H1 (cell line): ENCODE measurements around the gene GMPR2. TPM values are rescaled to one million over a fixed set of nuclear protein-coding genes. Genes with fewer than 3 reads are reported as not detected.
A peak's percentile ranks its signal among the peaks of the same experiment; 100 is the strongest.

ENCODE experiments used
- CTCF ChIA-PET: fragments of 300-600 bp; sonication (Branson Sonifier 250); formaldehyde crosslinking; loops from one replicate; lab custom pipeline; 2021; ENCODE audit not compliant: partially characterized antibody; lab: Charles Lee
- POLR2A ChIA-PET: fragments of 300-600 bp; sonication (Branson Sonifier 250); formaldehyde crosslinking; loops from one replicate; lab custom pipeline; 2021; ENCODE audit warnings: inconsistent platforms; ENCODE audit not compliant: partially characterized antibody; lab: Charles Lee
- DNase-seq, 2 experiments: peaks; one replicate each; pipeline versions ENCODE4 v3.0.0 to v3.0.0-alpha.2; 2010 to 2022; ENCODE audit warnings: low spot score in 2 of 2, low read depth in 1 of 2, mixed read lengths in 1 of 2
- FAIRE-seq: peaks from 2 replicates; lab custom pipeline; 2011; peaks lifted over from hg19 to GRCh38; lab: Jason Lieb, UNC
- H2AFZ ChIP-seq: 2 replicates; pipeline ENCODE4 v1.8.1; 2012; ENCODE audit warnings: low read length, inconsistent platforms
- H2AK5ac ChIP-seq: 2 replicates; pipeline ENCODE4 v1.6.1; 2013; ENCODE audit warnings: low read depth, low read length
- H2BK120ac ChIP-seq: replicated peaks from 2 replicates; pipeline ENCODE3; 2013; ENCODE audit warnings: low read depth, low read length, inconsistent platforms
- H2BK12ac ChIP-seq: 2 replicates; pipeline ENCODE4 v1.6.1; 2013; ENCODE audit warnings: low read depth, low read length
- H2BK15ac ChIP-seq: 2 replicates; pipeline ENCODE4 v1.6.1; 2013; ENCODE audit warnings: low read length
- H2BK20ac ChIP-seq: 2 replicates; pipeline ENCODE4 v1.6.1; 2013; ENCODE audit warnings: low read length
- H2BK5ac ChIP-seq: 2 replicates; pipeline ENCODE4 v1.6.1; 2013; ENCODE audit warnings: low read depth, low read length
- H3K14ac ChIP-seq: 2 replicates; pipeline ENCODE4 v1.6.1; 2013; ENCODE audit warnings: inconsistent platforms; ENCODE audit not compliant: insufficient read length
- H3K18ac ChIP-seq: 2 replicates; pipeline ENCODE4 v1.6.1; 2013; ENCODE audit warnings: low read length; ENCODE audit errors: extremely low read depth
- H3K23ac ChIP-seq: 2 replicates; pipeline ENCODE4 v1.6.1; 2013; ENCODE audit warnings: inconsistent platforms; ENCODE audit not compliant: insufficient read length
- H3K23me2 ChIP-seq: 2 replicates; pipeline ENCODE4 v1.6.1; 2013; ENCODE audit warnings: low read depth, low read length
- H3K27ac ChIP-seq: 2 replicates; pipeline ENCODE4 v1.6.1; 2011; ENCODE audit warnings: low read depth, low read length, inconsistent platforms
- H3K27me3 ChIP-seq, 4 experiments: replicated peaks in 1 of 4; 1 replicate in 1 of 4; 2 replicates in 3 of 4; pipeline versions ENCODE4 v1.6.1 to v1.8.1; 2011 to 2013; ENCODE audit warnings: low read length in 3 of 4, mild to moderate bottlenecking in 3 of 4, inconsistent platforms in 2 of 4, mixed read lengths in 2 of 4, moderate library complexity in 1 of 4; ENCODE audit not compliant: control insufficient read depth in 3 of 4, insufficient read depth in 3 of 4; ENCODE audit errors: extremely low read depth in 1 of 4
- H3K36me3 ChIP-seq, 4 experiments: 2 replicates each; pipeline versions ENCODE4 v1.6.1 to v1.8.1; 2011 to 2013; ENCODE audit warnings: mild to moderate bottlenecking in 4 of 4, low read length in 3 of 4, moderate library complexity in 2 of 4, control low read depth in 1 of 4, inconsistent platforms in 1 of 4; ENCODE audit not compliant: insufficient read depth in 4 of 4, control insufficient read depth in 2 of 4
- H3K4ac ChIP-seq: replicated peaks from 2 replicates; pipeline ENCODE3; 2013; ENCODE audit warnings: low read length, low read depth, mixed read lengths, inconsistent platforms; ENCODE audit not compliant: insufficient read length
- H3K4me1 ChIP-seq, 4 experiments: replicated peaks in 1 of 4; 1 replicate in 1 of 4; 2 replicates in 3 of 4; pipeline versions ENCODE4 v1.6.1 to v1.8.1; 2011 to 2013; ENCODE audit warnings: low read length in 3 of 4, inconsistent platforms in 2 of 4, mixed read lengths in 1 of 4; ENCODE audit not compliant: insufficient read depth in 4 of 4, control insufficient read depth in 3 of 4
- H3K4me2 ChIP-seq, 2 experiments: 2 replicates each; pipeline versions ENCODE4 v1.6.1 to v1.8.1; 2011 to 2013; ENCODE audit warnings: low read depth in 2 of 2, low read length in 2 of 2, control low read depth in 1 of 2, inconsistent platforms in 1 of 2, mild to moderate bottlenecking in 1 of 2; ENCODE audit not compliant: insufficient read depth in 1 of 2
- H3K4me3 ChIP-seq, 4 experiments: fragments of 200-600, 300-600 bp in 1 of 4; sonication (generic), shearing (Covaris generic), sonication (Bioruptor Twin) in 1 of 4; 2 replicates each; pipeline versions ENCODE4 v1.5.1 to v1.8.1; 2011 to 2016; ENCODE audit warnings: low read length in 4 of 4, low read depth in 3 of 4, control low read depth in 2 of 4, inconsistent platforms in 2 of 4, mild to moderate bottlenecking in 2 of 4, mixed read lengths in 1 of 4, moderate library complexity in 1 of 4; ENCODE audit not compliant: insufficient read depth in 2 of 4; ENCODE audit errors: extremely low read depth in 1 of 4
- H3K56ac ChIP-seq: replicated peaks from 2 replicates; pipeline ENCODE3; 2013; ENCODE audit warnings: low read depth, mild to moderate bottlenecking, mixed read lengths, low read length, inconsistent platforms; ENCODE audit not compliant: insufficient read length
- H3K79me1 ChIP-seq: 2 replicates; pipeline ENCODE4 v1.6.1; 2013; ENCODE audit warnings: low read depth, low read length, control low read depth
- H3K79me2 ChIP-seq, 2 experiments: 2 replicates each; pipeline versions ENCODE4 v1.6.1 to v1.8.1; 2012 to 2013; ENCODE audit warnings: low read length in 2 of 2, mild to moderate bottlenecking in 2 of 2, inconsistent platforms in 1 of 2; ENCODE audit not compliant: insufficient read depth in 2 of 2, control insufficient read depth in 1 of 2
- H3K9ac ChIP-seq, 4 experiments: replicated peaks in 1 of 4; 1 replicate in 1 of 4; 2 replicates in 3 of 4; pipeline versions ENCODE4 v1.6.1 to v1.8.1; 2011 to 2013; ENCODE audit warnings: low read depth in 3 of 4, low read length in 3 of 4, control low read depth in 2 of 4, mild to moderate bottlenecking in 2 of 4, moderate library complexity in 2 of 4, inconsistent platforms in 1 of 4; ENCODE audit errors: extremely low read depth in 1 of 4
- H3K9me3 ChIP-seq, 2 experiments: 2 replicates each; pipeline versions ENCODE4 v1.6.1 to v1.8.1; 2012 to 2013; ENCODE audit warnings: mild to moderate bottlenecking in 2 of 2, moderate library complexity in 2 of 2, control low read depth in 1 of 2, inconsistent platforms in 1 of 2, low read depth in 1 of 2, low read length in 1 of 2, mixed read lengths in 1 of 2; ENCODE audit not compliant: insufficient read depth in 2 of 2
- H4K20me1 ChIP-seq, 2 experiments: replicated peaks in 1 of 2; 2 replicates each; pipeline versions ENCODE3 to v1.8.1; 2011 to 2013; ENCODE audit warnings: inconsistent platforms in 2 of 2, low read length in 2 of 2, mild to moderate bottlenecking in 1 of 2; ENCODE audit not compliant: insufficient read depth in 2 of 2, control insufficient read depth in 1 of 2
- H4K5ac ChIP-seq: 2 replicates; pipeline ENCODE4 v1.6.1; 2013; ENCODE audit warnings: low read length, low read depth, mixed read lengths, inconsistent platforms; ENCODE audit not compliant: insufficient read length
- H4K8ac ChIP-seq: 2 replicates; pipeline ENCODE4 v1.8.0; 2013; ENCODE audit warnings: mild to moderate bottlenecking, moderate library complexity, low read length, inconsistent platforms; ENCODE audit not compliant: insufficient read depth; ENCODE audit errors: extremely low read depth
- H4K91ac ChIP-seq: replicated peaks from 2 replicates; pipeline ENCODE3; 2013; ENCODE audit warnings: low read length, mixed read lengths, inconsistent platforms; ENCODE audit not compliant: insufficient read length
- ATF2 ChIP-seq: IDR thresholded peaks from 2 replicates; pipeline ENCODE4 v1.6.1; 2012; ENCODE audit warnings: low read length, inconsistent platforms
- BRCA1 ChIP-seq: IDR thresholded peaks from 2 replicates; pipeline ENCODE4 v1.6.1; 2012; ENCODE audit warnings: low read depth, low read length, improper control_type of control experiment
- CHD2 ChIP-seq: IDR thresholded peaks from 2 replicates; pipeline ENCODE4 v1.6.1; 2012; ENCODE audit warnings: low read length, improper control_type of control experiment
- POU5F1 ChIP-seq: IDR thresholded peaks from 2 replicates; pipeline ENCODE4 v1.6.1; 2011; ENCODE audit warnings: low read depth, mild to moderate bottlenecking, low read length, moderate library complexity
- WGBS, 2 experiments: shearing (Covaris generic) in 1 of 2; methylation state at CpG; one replicate each; pipeline versions ENCODE4 v1.1.6 to v1.1.7; 2013 to 2015; ENCODE audit warnings: low lambda C conversion rate in 2 of 2, mixed read lengths in 2 of 2, inconsistent platforms in 1 of 2, low coverage in 1 of 2, missing lambda C conversion rate in 1 of 2; ENCODE audit not compliant: insufficient replicate concordance in 2 of 2, insufficient coverage in 1 of 2, insufficient read length in 1 of 2; ENCODE audit errors: extremely low coverage in 1 of 2, missing lambda C conversion rate in 1 of 2; 5-methylcytosine and 5-hydroxymethylcytosine counted together
- long read RNA-seq, 2 experiments: library from RNA in 1 of 2; library from capped mRNA in 1 of 2; stranded (forward); transcript quantifications; one replicate each; pipeline ENCODE4 v2.0.0, GENCODE V29; 2021; ENCODE audit warnings: inconsistent platforms in 1 of 2
- polyA minus RNA-seq, 3 experiments: library from RNA; depleted of rRNA, polyadenylated mRNA; stranded (reverse); fragments of >200 nt; gene quantifications; 1 replicate in 2 of 3; 2 replicates in 1 of 3; pipeline ENCODE4 v1.2.3, GENCODE V29; 2011
- polyA plus RNA-seq, 7 experiments: library from polyadenylated mRNA; depleted of rRNA in 3 of 7; stranded (reverse) in 5 of 7; unstranded in 2 of 7; fragments of >200 nt in 5 of 7; fragments of 200-250 nt in 2 of 7; gene quantifications; 1 replicate in 5 of 7; 2 replicates in 1 of 7; 4 replicates in 1 of 7; pipeline versions ENCODE4 v1.2.1 to v1.2.3, GENCODE V29; 2011 to 2013; ENCODE audit warnings: missing spikeins in 2 of 7, mixed read lengths in 2 of 7
- total RNA-seq: library from RNA; stranded (reverse); fragmentation: NEBNext Ultra II Directional; extraction: Animal tissue kit (Norgen Biotek cat#: 25700); gene quantifications from 2 replicates; pipeline ENCODE4 v1.2.1, GENCODE V29; 2021

GMPR2 gene
- total RNA-seq (85.3 and 88.3 TPM in 2 replicates), polyA plus RNA-seq (2011; rRNA removed) (52.9 and 61.6 TPM in 2 replicates), polyA minus RNA-seq (2011; rRNA and poly(A)+ RNA removed) (71.1 and 110 TPM in 2 replicates)
- 84.7 TPM for polyA plus RNA-seq (2011; cell fraction: cytosol; rRNA removed)
- polyA plus RNA-seq (2011; cell fraction: nucleus; rRNA removed), result 82.6 TPM
- polyA plus RNA-seq (2012, experiment 1 of 2), result 91.9 to 106 TPM (median 101 TPM) in 4 replicates
- 59.5 TPM for polyA plus RNA-seq (2012, experiment 2 of 2)
- 58.1 TPM for polyA plus RNA-seq (2013, experiment 1 of 2)
- 63.5 TPM for polyA plus RNA-seq (2013, experiment 2 of 2)
- polyA minus RNA-seq (2011; cell fraction: cytosol; rRNA and poly(A)+ RNA removed), result 41.1 TPM
- 72.2 TPM for polyA minus RNA-seq (2011; cell fraction: nucleus; rRNA and poly(A)+ RNA removed)
- long read RNA-seq, experiment 1, transcript GMPR2-203 (10 exons, 1,652 nt), result minor isoform, 5 of 77 reads
- long read RNA-seq, experiment 1, transcript GMPR2-207 (2 exons, 469 nt), result major isoform, 20 of 77 reads
- long read RNA-seq, experiment 1, transcript GMPR2-204 (9 exons, 1,864 nt), result minor isoform, 5 of 77 reads
- long read RNA-seq, experiment 1, transcript GMPR2-223 (10 exons, 1,893 nt), result minor isoform, 5 of 77 reads
- long read RNA-seq, experiment 1, partial matches to known transcripts, result 30 of 77 reads
- long read RNA-seq, experiment 1, other reads (novel, unspliced or antisense), result 11 of 77 reads
- long read RNA-seq, experiment 2, transcript GMPR2-223 (10 exons, 1,893 nt), result minor isoform, 8 of 132 reads
- long read RNA-seq, experiment 2, transcript GMPR2-204 (9 exons, 1,864 nt), result minor isoform, 8 of 132 reads
- long read RNA-seq, experiment 2, transcript GMPR2-207 (2 exons, 469 nt), result minor isoform, 8 of 132 reads
- long read RNA-seq, experiment 2, transcript GMPR2-203 (10 exons, 1,652 nt), result major isoform, 55 of 132 reads
- long read RNA-seq, experiment 2, partial matches to known transcripts, result 18 of 132 reads
- long read RNA-seq, experiment 2, other reads (novel, unspliced or antisense), result 30 of 132 reads

GRCh38 chr14:24232645-24233537 is at the start of gene GMPR2:
Gene GMPR2, plus strand, starts transcription at chr14:24232929. Its CDS starts 325 bp downstream, at chr14:24233254.
- no peak for FAIRE-seq
- Histone ChIP-seq H4K91ac (peak within 1 kb of the TSS; percentile 90), H4K5ac (peak within 1 kb of the TSS; percentile 100), H4K8ac (peak within 1 kb of the TSS; percentile 93), H3K79me2 (peaks cover 3 to 42% of the 10 kb centered on the region in 2 experiments; a peak in 2 of 4 replicates), H3K79me1 (no peaks in the 10 kb centered on the region; the same call in 1 of the 2 replicates), H3K27ac (peak within 1 kb of the TSS; percentile 94), H3K23me2 (peaks cover 11% of the 10 kb centered on the region), H3K9ac (peak within 1 kb of the TSS; percentile 81 to 89 (median 84)), H3K23ac (no peak within 1 kb of the TSS), H2BK20ac (no peak within 1 kb of the TSS), H2AFZ (peak within 1 kb of the TSS; percentile 96), H3K36me3 (peaks cover 5 to 31% (median 22%) of the 10 kb centered on the region in 4 experiments), H3K56ac (peak within 1 kb of the TSS; percentile 97), H2BK15ac (peak within 1 kb of the TSS; percentile 46; the same call in 1 of the 2 replicates), H2BK120ac (peak within 1 kb of the TSS; percentile 57), H4K20me1 (peaks cover 0 to 7% of the 10 kb centered on the region in 2 experiments), H3K4ac (peak within 1 kb of the TSS; percentile 7), H3K9me3 (no peaks in the 10 kb centered on the region), H3K27me3 (no peaks in the 10 kb centered on the region; a peak in 1 of 7 replicates), H3K4me3 (peak within 1 kb of the TSS; percentile 81 to 97 (median 88)), H2AK5ac (0 out of 2 replicates have a peak within 1 kb of the TSS, but pooled peaks have one; percentile 96), H3K4me2 (peak within 1 kb of the TSS; percentile 86 to 92), H3K14ac (no peak within 1 kb of the TSS), H2BK5ac (peak within 1 kb of the TSS; percentile 96), H2BK12ac (peak within 1 kb of the TSS; percentile 69; the same call in 1 of the 2 replicates), H3K18ac (peak within 1 kb of the TSS; percentile 99), H3K4me1 (peaks cover 2 to 14% (median 4%) of the 10 kb centered on the region in 4 experiments; a peak in 5 of 7 replicates)
- WGBS, 2 experiments, result 12% methylated on average over 38 of the region's 38 CpGs; no CpG with 5 or more reads in 1 of the 2 experiments
- CTCF ChIA-PET, result interaction anchor here (0.7 to 1.8 kb wide), 7 partner anchors 9 to 280 kb away, joined by 3 to 7 read pairs (median 3); partner anchors contain the start of genes DHRS4, RABGGTA and TINF2
- POLR2A ChIA-PET, result interaction anchor here (0.7 to 2.3 kb wide), 13 partner anchors 9 to 92 kb away, joined by 3 to 12 read pairs (median 5); partner anchors contain the start of genes CHMP4A, DHRS1, EMC9 and MDP1
- no peak for DNase-seq
- TF ChIP-seq BRCA1 (no peak), POU5F1 (no peak), ATF2 (no peak), CHD2 (no peak)
